Inferior parietal cortex (tissue), 1 donor: ENCODE results near the gene HCN4.
"Not testable (repeated sequence)": the region's sequence is repeated elsewhere in the genome, so short reads cannot be mapped to it uniquely, and the experiment has no call there.

Source experiments
- DNase-seq: peaks from one replicate; pipeline ENCODE4 v3.0.0-alpha.2; 2016; ENCODE audit errors: extremely low spot score

Gene HCN4

GRCh38 chr15:73326157-73326556, 42.6 kb downstream of the HCN4 start:
- no peak for DNase-seq

GRCh38 chr15:73325191-73325861, 43.4 kb downstream of the HCN4 start:
- no peak for DNase-seq

GRCh38 chr15:73324496-73325170, 44.1 kb downstream of the HCN4 start:
- no peak for DNase-seq

GRCh38 chr15:73323956-73324355, 44.8 kb downstream of the HCN4 start:
- DNase-seq = no peak

GRCh38 chr15:73323374-73323955, 45.3 kb downstream of the HCN4 start:
- no peak for DNase-seq

- no peak for DNase-seq
Observed at GRCh38 chr15:73322665-73323373, 45.9 kb downstream of the HCN4 start.

- DNase-seq = no peak
Observed at GRCh38 chr15:73321496-73322450, 47.0 kb downstream of the HCN4 start.

GRCh38 chr15:73320619-73321180, 48.1 kb downstream of the HCN4 start:
- DNase-seq = no peak

GRCh38 chr15:73319460-73320245, 49.1 kb downstream of the HCN4 start:
- no peak for DNase-seq

GRCh38 chr15:73318463-73319351, 50.1 kb downstream of the HCN4 start:
- DNase-seq = peak; percentile 11

GRCh38 chr15:73317651-73318462, 50.9 kb downstream of the HCN4 start:
- peak; percentile 15 for DNase-seq

GRCh38 chr15:73313861-73314260, 54.9 kb downstream of the HCN4 start:
- DNase-seq = no peak

GRCh38 chr15:73308305-73308704, 60.5 kb downstream of the HCN4 start:
- no peak for DNase-seq

GRCh38 chr15:73305331-73306211, 63.2 kb downstream of the HCN4 start:
- DNase-seq = peak; percentile 72

GRCh38 chr15:73303636-73304035, 65.1 kb downstream of the HCN4 start:
- DNase-seq = no peak

GRCh38 chr15:73300286-73300685, 68.5 kb downstream of the HCN4 start:
- not testable (repeated sequence) for DNase-seq

- DNase-seq = no peak
Observed at GRCh38 chr15:73298522-73299245, 70.1 kb downstream of the HCN4 start.
